ENCODE measurements around the gene PAK1.

Gene PAK1

GRCh38 chr11:77294040-77294439 lies 179.9 kb downstream of the PAK1 start:
- no peak for DNase-seq (ENCODE audit: low read depth in 1 of 2, low spot score in 1 of 2)
- TF ChIP-seq GABPA (IDR thresholded peaks at IDR 0.05; ENCODE audit: low read depth) (no peak), POLR2AphosphoS5 (IDR thresholded peaks at IDR 0.05; ENCODE audit: low read depth) (no peak), SPI1 (IDR thresholded peaks at IDR 0.05; ENCODE audit: borderline replicate concordance, low read depth) (no peak)
- TF ChIP-seq, protein P1, sequence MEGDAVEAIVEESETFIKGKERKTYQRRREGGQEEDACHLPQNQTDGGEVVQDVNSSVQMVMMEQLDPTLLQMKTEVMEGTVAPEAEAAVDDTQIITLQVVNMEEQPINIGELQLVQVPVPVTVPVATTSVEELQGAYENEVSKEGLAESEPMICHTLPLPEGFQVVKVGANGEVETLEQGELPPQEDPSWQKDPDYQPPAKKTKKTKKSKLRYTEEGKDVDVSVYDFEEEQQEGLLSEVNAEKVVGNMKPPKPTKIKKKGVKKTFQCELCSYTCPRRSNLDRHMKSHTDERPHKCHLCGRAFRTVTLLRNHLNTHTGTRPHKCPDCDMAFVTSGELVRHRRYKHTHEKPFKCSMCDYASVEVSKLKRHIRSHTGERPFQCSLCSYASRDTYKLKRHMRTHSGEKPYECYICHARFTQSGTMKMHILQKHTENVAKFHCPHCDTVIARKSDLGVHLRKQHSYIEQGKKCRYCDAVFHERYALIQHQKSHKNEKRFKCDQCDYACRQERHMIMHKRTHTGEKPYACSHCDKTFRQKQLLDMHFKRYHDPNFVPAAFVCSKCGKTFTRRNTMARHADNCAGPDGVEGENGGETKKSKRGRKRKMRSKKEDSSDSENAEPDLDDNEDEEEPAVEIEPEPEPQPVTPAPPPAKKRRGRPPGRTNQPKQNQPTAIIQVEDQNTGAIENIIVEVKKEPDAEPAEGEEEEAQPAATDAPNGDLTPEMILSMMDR (IDR thresholded peaks at IDR 0.05; ENCODE audit: insufficient read depth, low read length) = no peak
- TF ChIP-seq, protein P2, sequence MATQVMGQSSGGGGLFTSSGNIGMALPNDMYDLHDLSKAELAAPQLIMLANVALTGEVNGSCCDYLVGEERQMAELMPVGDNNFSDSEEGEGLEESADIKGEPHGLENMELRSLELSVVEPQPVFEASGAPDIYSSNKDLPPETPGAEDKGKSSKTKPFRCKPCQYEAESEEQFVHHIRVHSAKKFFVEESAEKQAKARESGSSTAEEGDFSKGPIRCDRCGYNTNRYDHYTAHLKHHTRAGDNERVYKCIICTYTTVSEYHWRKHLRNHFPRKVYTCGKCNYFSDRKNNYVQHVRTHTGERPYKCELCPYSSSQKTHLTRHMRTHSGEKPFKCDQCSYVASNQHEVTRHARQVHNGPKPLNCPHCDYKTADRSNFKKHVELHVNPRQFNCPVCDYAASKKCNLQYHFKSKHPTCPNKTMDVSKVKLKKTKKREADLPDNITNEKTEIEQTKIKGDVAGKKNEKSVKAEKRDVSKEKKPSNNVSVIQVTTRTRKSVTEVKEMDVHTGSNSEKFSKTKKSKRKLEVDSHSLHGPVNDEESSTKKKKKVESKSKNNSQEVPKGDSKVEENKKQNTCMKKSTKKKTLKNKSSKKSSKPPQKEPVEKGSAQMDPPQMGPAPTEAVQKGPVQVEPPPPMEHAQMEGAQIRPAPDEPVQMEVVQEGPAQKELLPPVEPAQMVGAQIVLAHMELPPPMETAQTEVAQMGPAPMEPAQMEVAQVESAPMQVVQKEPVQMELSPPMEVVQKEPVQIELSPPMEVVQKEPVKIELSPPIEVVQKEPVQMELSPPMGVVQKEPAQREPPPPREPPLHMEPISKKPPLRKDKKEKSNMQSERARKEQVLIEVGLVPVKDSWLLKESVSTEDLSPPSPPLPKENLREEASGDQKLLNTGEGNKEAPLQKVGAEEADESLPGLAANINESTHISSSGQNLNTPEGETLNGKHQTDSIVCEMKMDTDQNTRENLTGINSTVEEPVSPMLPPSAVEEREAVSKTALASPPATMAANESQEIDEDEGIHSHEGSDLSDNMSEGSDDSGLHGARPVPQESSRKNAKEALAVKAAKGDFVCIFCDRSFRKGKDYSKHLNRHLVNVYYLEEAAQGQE (IDR thresholded peaks at IDR 0.05; ENCODE audit: insufficient replicate concordance, low read depth) = no peak
- H3K27ac ChIP-seq (replicated peaks) = no peak overlapping the region
- no peak overlapping the region for H3K4me3 ChIP-seq (replicated peaks; ENCODE audit: insufficient read depth, low read length)
- no peaks in the 10 kb centered on the region for H3K27me3 ChIP-seq (ENCODE audit: insufficient read depth, poor library complexity, severe bottlenecking)

DNA sequence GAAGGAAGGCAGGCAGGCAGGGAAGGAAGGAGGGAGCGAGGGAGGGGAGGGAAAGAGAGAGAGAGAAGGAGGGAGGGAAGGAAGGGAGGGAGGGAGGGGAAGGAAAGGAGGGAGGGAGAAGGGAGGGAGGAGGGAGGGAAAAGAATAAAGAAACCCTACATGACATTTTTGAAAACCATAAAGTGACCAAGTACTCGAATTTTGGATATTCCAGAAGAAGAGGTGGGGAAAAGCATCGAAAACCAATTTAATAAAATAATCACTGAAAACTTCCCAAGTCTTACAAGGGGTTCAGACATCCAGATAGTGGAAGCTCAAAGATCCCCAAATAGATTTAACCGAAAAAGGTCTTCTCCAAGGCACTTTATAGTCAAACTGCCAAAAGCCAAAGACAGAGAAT lies 184.2 kb downstream of the PAK1 start:
- H3K27ac ChIP-seq (replicated peaks) = no peak overlapping the region
- H3K27me3 ChIP-seq (ENCODE audit: insufficient read depth, poor library complexity, severe bottlenecking) = no peaks in the 10 kb centered on the region
- no peak for DNase-seq (ENCODE audit: low read depth in 1 of 2, low spot score in 1 of 2)
- TF ChIP-seq, protein P2 (IDR thresholded peaks at IDR 0.05; ENCODE audit: insufficient replicate concordance, low read depth) = no peak
- no peak for TF ChIP-seq GABPA (IDR thresholded peaks at IDR 0.05; ENCODE audit: low read depth)
- TF ChIP-seq, protein P1 (IDR thresholded peaks at IDR 0.05; ENCODE audit: insufficient read depth, low read length) = no peak
- TF ChIP-seq SPI1 (IDR thresholded peaks at IDR 0.05; ENCODE audit: borderline replicate concordance, low read depth) = no peak
- TF ChIP-seq POLR2AphosphoS5 (IDR thresholded peaks at IDR 0.05; ENCODE audit: low read depth) = no peak
- H3K4me3 ChIP-seq (replicated peaks; ENCODE audit: insufficient read depth, low read length) = no peak overlapping the region

DNA sequence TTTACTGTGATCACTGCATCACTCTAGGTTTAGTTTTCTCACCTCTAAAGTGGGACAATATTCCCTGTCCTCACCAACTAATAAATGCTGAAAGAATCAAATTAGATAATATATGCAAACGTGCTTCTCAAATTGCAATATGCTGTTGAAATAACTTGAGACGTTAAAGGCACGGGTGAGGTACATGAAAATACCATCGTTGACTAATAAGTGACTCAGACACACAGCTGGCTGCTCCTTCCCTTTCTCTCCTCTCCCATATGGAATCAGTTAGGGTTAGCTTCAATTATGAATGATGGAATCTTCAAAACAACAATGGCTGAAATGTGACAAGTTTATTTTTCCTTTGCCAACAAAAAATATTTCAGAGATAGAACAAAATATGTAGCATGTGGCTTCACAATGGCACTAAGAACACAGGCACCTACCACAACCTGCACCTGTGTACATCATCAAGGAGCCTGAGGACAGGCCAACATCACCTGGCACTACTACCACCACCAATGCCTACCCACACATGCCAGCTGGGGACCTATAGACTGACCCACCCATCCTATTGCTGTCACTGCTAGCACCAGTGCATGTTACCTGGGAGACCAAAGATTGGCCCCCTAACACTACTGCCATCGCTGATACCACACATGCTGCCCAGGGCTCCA lies 186.2 kb downstream of the PAK1 start:
- TF ChIP-seq GABPA (IDR thresholded peaks at IDR 0.05; ENCODE audit: low read depth) (no peak), POLR2AphosphoS5 (IDR thresholded peaks at IDR 0.05; ENCODE audit: low read depth) (no peak), SPI1 (IDR thresholded peaks at IDR 0.05; ENCODE audit: borderline replicate concordance, low read depth) (no peak)
- TF ChIP-seq, protein P2 (IDR thresholded peaks at IDR 0.05; ENCODE audit: insufficient replicate concordance, low read depth) = no peak
- no peak overlapping the region for H3K4me3 ChIP-seq (replicated peaks; ENCODE audit: insufficient read depth, low read length)
- DNase-seq (ENCODE audit: low read depth in 1 of 2, low spot score in 1 of 2) = no peak
- no peaks in the 10 kb centered on the region for H3K27me3 ChIP-seq (ENCODE audit: insufficient read depth, poor library complexity, severe bottlenecking)
- no peak overlapping the region for H3K27ac ChIP-seq (replicated peaks)
